ENCODE measurements around the gene CWC25. TPM values are rescaled to one million over a fixed set of nuclear protein-coding genes. Genes with fewer than 3 reads are reported as not detected.
A peak's percentile ranks its signal among the peaks of the same experiment; 100 is the strongest.

CWC25 gene
- total RNA-seq, 1 donor from 2014 or later: 8.7 TPM

DNA sequence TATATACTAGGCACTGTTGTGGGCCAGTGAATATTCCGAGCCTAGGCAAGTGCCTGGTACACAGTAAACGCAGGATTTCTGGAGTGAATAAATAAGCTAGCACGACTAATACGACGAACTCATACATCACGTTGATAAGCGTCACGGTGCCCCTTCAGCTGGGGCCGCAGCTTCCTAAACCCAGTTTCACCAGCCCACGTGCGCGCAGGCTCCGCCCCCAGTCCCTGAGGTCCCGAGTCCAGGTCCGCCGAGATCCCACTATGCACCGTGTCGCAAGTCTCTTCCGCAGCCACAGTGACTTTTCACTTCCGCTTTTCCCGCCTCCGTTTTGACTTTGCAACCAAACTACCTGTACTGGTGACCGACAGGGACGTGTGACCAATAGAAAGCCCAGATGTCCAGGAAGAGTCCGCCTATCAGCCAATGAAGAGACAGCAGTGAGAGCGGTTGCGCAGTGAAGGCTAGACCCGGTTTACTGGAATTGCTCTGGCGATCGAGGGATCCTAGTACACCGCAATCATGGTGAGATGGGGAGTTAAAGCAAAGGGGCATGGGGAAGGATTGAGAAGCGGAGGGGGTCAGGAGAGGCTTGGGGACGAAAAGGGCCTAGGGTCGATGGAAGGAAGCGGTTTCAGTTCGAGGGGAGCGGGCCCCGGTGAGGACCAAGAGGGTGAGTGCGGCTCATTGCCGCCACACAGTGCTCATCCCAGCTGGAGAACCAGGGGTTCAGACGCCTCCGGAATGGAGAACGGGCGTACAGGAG lies 72.6 kb downstream of the CWC25 start, which contains the start of gene PSMB3:
PSMB3 (plus strand) TSS at position 434 of the 763 bp plus-strand sequence; CDS start at position 520, 86 bp downstream.
- peaks cover 68% of the 10 kb centered on the region for H3K4me1 ChIP-seq
- no peaks in the 10 kb centered on the region for H3K27me3 ChIP-seq (ENCODE audit: low read depth)
- H3K27ac ChIP-seq (replicated peaks): peak within 1 kb of the TSS; percentile 96
- intact Hi-C loops (cut with micrococcal nuclease): no loop called here
- TF ChIP-seq, protein P1, sequence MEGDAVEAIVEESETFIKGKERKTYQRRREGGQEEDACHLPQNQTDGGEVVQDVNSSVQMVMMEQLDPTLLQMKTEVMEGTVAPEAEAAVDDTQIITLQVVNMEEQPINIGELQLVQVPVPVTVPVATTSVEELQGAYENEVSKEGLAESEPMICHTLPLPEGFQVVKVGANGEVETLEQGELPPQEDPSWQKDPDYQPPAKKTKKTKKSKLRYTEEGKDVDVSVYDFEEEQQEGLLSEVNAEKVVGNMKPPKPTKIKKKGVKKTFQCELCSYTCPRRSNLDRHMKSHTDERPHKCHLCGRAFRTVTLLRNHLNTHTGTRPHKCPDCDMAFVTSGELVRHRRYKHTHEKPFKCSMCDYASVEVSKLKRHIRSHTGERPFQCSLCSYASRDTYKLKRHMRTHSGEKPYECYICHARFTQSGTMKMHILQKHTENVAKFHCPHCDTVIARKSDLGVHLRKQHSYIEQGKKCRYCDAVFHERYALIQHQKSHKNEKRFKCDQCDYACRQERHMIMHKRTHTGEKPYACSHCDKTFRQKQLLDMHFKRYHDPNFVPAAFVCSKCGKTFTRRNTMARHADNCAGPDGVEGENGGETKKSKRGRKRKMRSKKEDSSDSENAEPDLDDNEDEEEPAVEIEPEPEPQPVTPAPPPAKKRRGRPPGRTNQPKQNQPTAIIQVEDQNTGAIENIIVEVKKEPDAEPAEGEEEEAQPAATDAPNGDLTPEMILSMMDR (IDR thresholded peaks at IDR 0.05; ENCODE audit: borderline replicate concordance): no peak
- no peaks in the 10 kb centered on the region for H3K9me3 ChIP-seq (replicated peaks)
- peak; percentile 96 for DNase-seq
- H3K36me3 ChIP-seq: peaks cover 32% of the 10 kb centered on the region
- peak within 1 kb of the TSS; percentile 78 for H3K4me3 ChIP-seq

GRCh38 chr17:38751808-38752307 lies 73.3 kb downstream of the CWC25 start:
- peaks cover 74% of the 10 kb centered on the region for H3K4me1 ChIP-seq
- intact Hi-C loops (cut with micrococcal nuclease): no loop called here
- DNase-seq: peak; percentile 76

GRCh38 chr17:38751144-38751807 lies 73.8 kb downstream of the CWC25 start:
- no peaks in the 10 kb centered on the region for H3K27me3 ChIP-seq (ENCODE audit: low read depth)
- no peaks in the 10 kb centered on the region for H3K9me3 ChIP-seq (replicated peaks)
- no peak for DNase-seq
- H3K36me3 ChIP-seq: peaks cover 22% of the 10 kb centered on the region
- peak overlapping the region; percentile 78 for H3K4me3 ChIP-seq
- intact Hi-C loops (cut with micrococcal nuclease): no loop called here
- TF ChIP-seq, protein P1 (IDR thresholded peaks at IDR 0.05; ENCODE audit: borderline replicate concordance): no peak
- H3K27ac ChIP-seq (replicated peaks): peak overlapping the region; percentile 96
- H3K4me1 ChIP-seq: peaks cover 80% of the 10 kb centered on the region

More at GRCh38 chr17:38751808-38752307, 73.3 kb downstream of the CWC25 start:
- Histone ChIP-seq H3K9me3 (replicated peaks) (no peaks in the 10 kb centered on the region), H3K4me3 (peak overlapping the region; percentile 78), H3K36me3 (peaks cover 27% of the 10 kb centered on the region), H3K27ac (replicated peaks) (peak overlapping the region; percentile 96), H3K27me3 (ENCODE audit: low read depth) (no peaks in the 10 kb centered on the region)
- TF ChIP-seq, protein P1 (IDR thresholded peaks at IDR 0.05; ENCODE audit: borderline replicate concordance): no peak

Small RNA genes lying within 50 kb of the gene (microRNA-seq; reads per million reads assigned to microRNA genes)
- gene MIR4727: 3.1 reads per million, percentile 3 among the genes with 10 or more reads in this experiment

Other genes starting within 250 kb of the CWC25 start
- gene SRCIN1, start 219.4 kb downstream of the CWC25 start, total RNA-seq: 2.0 TPM
- gene EPOP, start 150.4 kb downstream of the CWC25 start, total RNA-seq: 0.33 TPM
- 74.1 TPM for gene MLLT6, start 120.0 kb downstream of the CWC25 start, total RNA-seq
- 75.9 TPM for gene CISD3, start 95.0 kb downstream of the CWC25 start, total RNA-seq
- gene PCGF2, start 77.0 kb downstream of the CWC25 start, total RNA-seq: 20.7 TPM
- gene PSMB3, start 72.6 kb downstream of the CWC25 start, total RNA-seq: 149 TPM
- 42.7 TPM for gene PIP4K2B, start 25.8 kb downstream of the CWC25 start, total RNA-seq
- gene RPL23, start 28.4 kb upstream of the CWC25 start, total RNA-seq: 760 TPM
- gene LASP1, start 44.7 kb upstream of the CWC25 start, total RNA-seq: 29.4 TPM
- not detected for gene FBXO47, start 142.1 kb upstream of the CWC25 start, total RNA-seq